ENCODE data around the gene N4BP3.
"Not testable (repeated sequence)": the region's sequence is repeated elsewhere in the genome, so short reads cannot be mapped to it uniquely, and the experiment has no call there.

N4BP3 gene

DNA sequence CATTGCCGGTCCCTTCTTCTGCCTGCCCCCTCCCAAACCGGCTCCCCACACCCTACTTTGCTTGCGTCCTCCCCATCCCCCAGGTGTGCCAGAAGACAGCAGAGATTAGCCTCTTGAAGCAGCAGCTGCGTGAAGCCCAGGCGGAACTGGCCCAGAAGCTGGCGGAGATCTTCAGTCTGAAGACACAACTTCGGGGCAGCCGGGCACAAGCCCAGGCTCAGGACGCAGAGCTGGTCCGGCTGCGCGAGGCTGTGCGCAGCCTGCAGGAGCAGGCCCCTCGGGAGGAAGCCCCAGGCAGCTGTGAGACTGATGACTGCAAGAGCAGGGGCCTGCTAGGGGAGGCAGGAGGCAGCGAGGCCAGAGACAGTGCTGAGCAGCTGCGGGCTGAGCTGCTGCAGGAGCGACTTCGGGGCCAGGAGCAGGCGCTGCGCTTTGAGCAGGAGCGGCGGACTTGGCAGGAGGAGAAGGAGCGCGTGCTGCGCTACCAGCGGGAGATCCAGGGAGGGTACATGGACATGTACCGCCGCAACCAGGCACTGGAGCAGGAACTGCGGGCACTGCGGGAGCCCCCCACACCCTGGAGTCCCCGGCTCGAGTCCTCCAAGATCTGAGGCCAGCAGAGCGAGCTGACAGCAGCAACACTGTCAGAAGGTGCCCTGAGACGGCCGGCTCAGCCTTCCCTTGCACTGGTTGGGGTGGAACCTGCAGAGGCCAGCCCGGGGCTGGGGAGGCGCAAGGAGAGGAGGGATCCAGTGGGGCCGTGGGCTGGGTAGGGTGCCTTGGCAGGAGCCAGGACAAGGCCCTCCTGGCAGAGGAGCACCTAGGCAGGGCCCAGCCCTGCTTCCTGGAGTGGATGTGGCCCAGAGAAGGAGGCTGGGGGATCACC is 8.3 kb downstream of the N4BP3 start:
- no peak for DNase-seq (ENCODE audit: low read depth in 2 of 2)

DNA sequence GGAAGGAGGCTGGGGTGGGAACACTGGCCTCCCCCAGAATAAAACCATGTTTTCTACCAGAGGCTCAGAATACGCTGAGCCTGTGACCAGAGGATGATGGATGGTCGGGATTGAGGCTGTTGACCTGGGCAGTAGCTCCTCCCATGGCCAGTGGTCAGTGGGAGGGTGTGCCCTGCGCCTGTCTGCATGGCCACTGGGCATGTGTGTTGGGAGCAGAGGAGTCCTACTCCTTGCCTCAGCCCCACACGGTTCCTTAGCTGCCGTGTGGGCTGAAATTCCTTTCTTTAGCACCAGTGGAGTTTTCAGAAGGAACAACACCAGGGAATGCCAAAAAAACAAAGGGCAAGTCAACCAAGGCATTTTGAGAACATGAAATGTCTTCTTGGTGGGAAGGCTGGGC is 9.0 kb downstream of the N4BP3 start:
- no peak for DNase-seq (ENCODE audit: low read depth in 2 of 2)

DNA sequence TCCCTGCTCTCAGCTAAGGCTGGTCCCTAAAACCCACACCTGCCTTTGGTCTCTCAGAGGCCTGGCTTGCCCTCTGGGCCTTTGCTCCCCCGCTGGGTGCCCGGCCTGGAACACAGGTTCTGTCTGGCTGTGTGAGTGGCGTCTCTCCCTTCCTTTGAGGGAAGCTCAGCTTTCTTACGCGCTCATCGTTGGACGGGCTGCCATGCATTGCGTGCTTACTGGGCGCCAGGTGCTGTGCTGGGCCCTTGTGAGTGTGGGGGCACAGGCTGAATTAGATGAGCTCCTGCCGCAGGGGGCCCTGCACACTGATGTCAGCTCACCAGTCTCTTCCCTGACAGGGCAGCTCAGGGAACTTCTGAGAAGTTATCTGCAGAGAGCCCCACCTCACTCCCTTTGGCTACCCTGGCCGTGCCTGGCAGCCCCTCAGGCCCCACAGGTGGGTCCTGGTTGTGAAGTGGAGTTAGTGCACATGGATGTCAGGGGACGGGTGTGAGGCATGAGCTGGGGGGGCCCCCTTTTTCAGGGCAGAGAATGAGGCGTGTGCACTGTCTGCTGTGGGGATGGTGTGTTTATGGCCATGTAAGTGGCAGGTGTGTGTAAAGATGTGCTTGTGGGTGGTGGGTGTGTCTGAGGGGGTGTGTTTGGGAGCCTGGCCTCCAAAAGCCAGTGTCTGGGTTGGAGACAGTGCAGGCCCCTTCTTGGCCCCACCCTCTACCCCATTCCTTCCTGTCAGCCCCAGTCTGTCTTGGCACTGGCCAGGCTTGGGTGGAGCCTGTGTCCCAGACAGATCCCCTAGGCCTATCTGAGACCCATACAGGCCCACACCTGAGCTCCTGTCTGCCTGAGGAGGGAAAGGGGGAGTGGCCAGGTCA is 10.0 kb downstream of the N4BP3 start:
- no peak for DNase-seq (ENCODE audit: low read depth in 2 of 2)

DNA sequence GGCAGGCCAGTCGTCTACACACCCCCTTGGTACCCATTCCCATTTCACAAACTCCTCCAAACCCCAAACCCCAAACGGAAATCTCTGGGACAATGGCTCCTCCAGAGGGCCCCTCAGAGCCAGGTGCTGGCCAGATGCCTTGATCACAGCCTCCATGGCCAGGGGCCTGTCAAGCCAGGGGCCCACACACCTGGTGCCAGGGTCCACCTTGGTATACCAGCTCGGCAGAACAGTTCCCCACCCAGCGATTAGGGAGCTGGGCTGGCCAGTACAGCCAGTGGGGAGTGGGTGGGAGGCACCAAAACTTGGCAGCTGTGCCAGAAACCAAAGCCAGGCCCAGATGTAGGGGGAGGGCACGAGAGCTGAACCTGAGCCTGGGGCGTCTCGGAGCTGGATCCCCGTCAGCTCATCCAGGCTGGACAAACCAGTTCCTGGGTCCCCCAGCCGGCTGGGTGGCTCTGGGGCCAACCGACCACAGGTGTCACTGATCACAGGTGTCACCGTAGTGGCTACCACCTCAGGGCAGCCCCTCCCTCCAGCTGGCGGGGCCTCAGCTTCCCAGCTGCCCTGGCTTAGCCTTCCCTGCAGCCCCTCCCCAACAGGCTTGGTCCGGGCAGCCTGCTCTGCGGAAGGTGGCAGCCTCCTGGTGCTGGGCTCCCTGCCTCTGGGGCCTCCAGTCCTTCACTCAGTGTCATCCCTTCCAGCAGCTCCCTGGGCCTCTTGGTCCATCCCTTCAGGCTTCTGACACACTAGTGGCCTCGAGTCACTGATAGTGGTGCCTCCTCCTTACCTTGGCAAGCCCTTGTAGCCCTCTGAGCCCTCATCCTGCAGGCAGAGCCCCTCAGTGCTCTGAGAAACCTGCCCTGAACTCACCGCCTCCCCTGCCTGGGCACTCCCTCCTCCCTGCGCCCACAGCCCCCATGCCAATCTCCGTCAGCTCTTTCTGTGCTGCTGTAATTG is 10.9 kb downstream of the N4BP3 start:
- DNase-seq (ENCODE audit: low read depth in 2 of 2), result no peak

DNA sequence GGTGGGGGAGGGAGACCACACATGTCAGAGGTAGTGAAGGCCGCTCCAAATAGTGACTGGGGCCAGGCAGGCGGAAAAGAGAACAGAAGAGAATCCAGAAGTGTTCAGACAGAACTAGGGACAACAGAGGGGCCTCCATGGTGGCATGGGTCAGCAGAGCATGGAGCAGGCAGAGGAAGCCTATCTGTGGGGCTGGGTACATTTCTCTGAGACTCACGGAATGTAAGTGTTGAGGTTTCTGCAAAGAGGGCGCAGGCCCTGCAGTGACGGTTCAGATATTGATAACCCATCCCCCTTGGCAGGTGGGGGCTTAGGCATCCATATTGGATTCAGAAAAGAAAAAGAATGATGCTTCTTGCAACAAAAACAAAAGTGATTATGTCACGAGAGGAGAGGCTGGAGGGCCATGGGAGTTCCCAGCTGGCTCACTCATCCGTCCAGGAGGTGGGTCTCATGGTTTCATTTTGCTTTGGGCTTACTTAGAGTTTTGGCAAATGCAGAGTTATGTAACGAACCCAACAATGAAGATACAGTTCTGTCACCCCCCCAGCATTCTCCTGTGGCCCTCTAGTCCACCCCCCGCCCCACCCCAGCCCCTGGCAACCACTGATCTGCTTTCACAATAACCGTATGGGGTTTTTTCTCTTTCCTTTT is 12.0 kb downstream of the N4BP3 start:
- DNase-seq (ENCODE audit: low read depth in 2 of 2), result no peak

DNA sequence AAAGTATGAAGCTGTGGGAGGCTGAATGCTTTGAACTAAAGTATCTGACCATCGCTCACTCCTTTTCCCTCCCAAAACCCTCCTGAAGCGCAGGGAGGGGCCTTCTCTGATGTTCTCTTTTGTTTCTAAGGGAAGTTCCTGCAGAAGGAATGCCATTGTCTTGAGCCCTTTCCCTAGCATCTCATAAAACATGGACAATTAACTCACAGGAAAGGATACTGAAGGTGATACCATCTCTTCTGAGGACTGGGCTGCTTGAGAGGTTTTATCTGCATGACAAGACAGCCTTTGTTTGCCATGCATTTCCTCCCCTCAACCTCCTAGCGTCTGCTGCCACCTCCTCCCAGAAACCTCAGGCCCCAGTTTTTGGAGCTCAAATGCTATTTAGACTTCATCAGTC is 13.2 kb downstream of the N4BP3 start:
- DNase-seq (ENCODE audit: low read depth in 2 of 2), result no peak

DNA sequence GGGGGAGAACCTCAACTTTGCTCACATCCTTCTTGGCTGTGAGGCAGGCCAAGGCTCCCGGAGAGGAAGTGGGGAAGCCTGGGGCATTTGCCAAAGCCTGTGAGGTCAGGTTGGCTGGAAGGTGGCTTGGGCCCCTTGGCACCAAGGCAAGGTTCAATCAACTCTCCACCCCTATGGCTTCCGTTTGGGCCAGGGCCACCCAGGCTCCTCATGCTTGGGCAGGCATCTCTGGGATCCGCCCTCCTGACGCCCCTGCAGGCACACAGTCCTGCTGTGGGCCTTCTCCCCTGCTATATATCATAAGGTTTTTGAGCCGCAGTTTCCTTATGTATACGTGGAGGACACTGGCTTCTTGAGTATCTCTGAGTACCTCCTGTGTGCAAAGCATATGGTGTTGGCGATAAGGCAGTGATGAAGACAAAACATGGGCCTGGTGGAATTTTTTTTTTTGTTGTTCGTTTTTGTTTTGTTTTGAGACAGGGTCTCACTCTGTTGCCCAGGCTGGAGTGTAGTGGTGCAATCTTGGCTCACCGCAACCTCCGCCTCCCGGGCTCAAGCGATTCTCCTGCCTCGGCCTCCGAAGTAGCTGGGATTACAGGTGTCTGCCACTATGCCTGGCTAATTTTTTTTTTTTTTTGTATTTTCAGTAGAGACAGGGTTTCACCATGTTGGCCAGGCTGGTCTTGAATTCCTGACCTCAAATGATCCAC is 14.1 kb downstream of the N4BP3 start:
- not testable (repeated sequence) for DNase-seq (ENCODE audit: low read depth in 2 of 2)

DNA sequence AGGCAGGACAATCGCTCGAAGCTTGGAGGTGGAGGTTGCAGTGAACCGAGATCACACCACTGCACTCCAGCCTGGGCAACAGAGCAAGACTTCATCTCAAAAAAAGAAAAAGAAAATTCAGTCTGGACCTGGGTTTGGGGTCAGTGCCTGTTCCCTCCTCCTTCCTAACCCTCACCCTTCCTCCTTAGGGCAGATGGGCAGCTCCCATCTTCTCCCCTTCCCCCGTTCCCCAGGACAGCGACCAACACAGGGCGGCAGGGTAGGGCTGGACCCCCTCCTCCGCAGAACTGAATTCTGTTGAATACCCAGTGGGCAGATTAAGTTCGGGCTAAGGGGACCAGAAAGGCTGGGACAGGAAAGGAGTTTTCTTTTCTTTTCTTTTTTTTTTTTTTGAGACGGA is 16.0 kb downstream of the N4BP3 start:
- no peak for DNase-seq (ENCODE audit: low read depth in 2 of 2)

DNA sequence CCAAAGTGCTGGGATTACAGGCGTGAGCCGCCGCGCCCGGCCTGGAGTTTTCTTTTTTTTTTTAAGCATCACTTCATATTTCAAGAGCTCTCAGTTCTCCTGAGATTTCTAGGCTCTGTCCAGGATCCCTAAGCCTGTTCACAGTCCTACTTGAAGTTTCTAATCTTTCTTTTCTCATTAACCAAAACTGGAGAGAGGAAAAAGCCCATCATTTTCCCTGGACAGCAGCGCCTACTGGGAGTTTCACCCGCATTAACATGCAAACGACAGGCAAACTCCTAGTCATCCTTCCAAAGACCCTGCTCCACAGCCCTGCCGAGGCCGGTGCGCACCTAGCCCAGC is 16.9 kb downstream of the N4BP3 start:
- DNase-seq (ENCODE audit: low read depth in 2 of 2), result not testable (repeated sequence)

DNA sequence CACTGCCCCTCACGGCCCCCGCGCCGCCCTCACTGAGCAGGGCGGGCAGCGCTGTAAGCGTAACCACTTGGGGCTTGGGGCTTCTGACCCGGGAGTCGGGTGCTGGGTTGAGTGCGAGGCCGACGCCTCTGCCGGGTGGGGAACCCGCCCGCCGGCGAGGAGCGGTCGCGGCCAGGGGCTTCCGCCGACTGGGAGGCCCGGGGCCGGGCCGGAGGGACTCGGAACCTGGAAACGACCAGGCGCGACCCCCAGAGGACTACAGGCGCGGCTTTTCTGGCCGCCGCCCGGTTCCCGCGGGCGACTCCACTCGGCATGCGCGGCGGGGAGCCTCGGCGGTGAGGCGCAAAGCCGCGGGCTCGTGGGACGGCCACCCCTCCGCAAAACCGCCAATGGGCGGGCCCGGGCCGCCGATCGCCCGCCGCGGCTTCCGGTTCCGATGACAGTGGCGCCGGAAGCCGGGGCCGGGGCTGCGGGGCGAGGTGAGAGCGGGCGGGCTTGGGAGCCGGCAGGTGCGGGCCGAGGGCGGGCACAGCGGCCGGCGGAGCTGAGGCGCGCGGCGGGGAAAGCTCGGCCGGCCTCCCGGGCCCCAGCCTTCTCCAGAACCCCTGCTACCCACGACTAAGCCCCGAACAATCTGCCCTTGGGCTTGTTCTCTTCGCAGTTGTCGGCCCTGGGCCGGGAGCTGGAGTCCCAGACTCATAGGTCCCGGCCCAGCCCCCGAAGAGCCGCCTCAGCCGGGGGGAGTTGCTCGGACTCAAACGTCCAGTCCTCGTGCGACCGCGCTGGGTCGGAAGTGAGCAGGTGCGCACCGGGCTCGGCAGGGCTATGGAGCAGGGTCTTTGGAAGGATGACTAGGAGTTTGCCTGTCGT is 17.5 kb downstream of the N4BP3 start, which contains the start of gene RMND5B:
Gene RMND5B (plus strand): TSS at position 439 of the 870 bp plus-strand sequence. CDS start 7,106 bp downstream, outside the sequence.
- peak; percentile 67 to 75 for DNase-seq (ENCODE audit: low read depth in 2 of 2)

DNA sequence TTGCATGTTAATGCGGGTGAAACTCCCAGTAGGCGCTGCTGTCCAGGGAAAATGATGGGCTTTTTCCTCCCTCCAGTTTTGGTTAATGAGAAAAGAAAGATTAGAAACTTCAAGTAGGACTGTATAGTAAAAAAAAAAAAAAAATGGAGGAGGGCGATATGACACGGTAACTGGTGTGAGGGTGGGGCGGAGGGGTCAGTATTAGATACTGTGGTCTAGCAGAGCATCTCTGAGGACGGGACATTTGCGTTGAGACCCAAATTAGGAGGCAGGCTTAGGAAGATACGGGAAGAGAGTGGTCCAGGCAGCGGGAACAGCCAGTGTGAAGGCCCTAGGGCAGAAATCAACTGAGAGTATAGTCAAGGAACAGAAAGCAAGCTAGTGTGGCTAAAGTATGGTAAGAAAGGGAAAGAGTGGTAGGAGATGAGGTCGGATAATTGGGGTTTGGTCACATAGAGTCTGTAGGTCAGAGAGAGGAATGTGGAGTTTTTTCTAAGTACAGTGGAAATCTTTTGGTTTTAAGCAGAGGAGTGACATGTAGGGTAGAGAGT is 18.2 kb downstream of the N4BP3 start:
- no peak for DNase-seq (ENCODE audit: low read depth in 2 of 2)

DNA sequence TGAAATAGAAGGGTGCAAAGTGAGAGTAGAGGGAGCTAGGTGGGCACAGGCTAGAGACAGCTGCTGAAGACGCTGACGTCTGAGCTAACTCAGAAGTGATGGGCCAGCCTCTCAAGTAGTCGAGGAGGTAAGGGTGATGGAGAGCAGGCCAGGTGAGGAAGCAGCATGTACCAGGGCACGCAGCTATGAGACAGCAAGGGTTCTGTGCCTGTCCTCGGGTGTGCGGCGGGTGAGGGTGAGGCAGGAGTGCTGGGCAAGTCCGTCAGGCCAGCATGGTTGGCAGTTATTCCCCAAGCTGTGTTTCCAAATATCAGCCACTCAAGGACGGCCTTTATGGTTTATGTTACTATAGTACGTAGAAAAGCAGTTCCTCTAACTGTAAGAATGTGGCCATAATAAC is 23.7 kb downstream of the N4BP3 start:
- no peak for DNase-seq (ENCODE audit: low read depth in 2 of 2)

DNA sequence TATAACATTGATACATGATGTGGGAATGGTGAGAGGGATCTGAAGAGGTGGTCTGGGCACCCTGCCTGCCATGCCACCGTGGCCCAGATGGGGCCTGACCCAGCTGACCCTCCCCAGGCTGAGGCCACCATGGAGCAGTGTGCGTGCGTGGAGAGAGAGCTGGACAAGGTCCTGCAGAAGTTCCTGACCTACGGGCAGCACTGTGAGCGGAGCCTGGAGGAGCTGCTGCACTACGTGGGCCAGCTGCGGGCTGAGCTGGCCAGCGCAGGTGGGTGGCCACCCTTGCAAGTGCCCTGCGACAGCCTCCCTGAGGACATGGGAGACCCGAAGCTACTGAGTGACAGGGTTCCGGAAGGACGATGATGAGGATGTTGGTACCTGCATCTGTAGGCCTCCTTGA is 24.7 kb downstream of the N4BP3 start:
- DNase-seq (ENCODE audit: low read depth in 2 of 2), result no peak

DNA sequence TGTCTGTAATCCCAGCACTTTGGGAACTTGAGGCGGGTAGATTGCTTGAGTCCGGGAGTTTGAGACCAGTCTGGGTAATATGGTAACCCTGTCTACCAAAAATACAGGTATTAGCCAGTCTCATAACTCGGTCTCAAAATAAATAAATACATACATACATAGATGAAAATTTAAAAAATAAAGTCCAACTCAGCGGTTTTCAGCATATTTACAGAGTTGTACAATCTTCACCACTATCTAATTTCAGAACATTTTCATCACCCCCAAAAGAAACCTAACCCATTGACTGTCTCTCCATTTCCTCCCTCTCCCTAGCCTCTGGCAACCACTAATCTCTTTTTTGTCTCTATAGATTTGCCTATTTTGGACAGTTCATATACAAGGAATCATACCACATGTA is 28.2 kb downstream of the N4BP3 start:
- no peak for DNase-seq (ENCODE audit: low read depth in 2 of 2)

DNA sequence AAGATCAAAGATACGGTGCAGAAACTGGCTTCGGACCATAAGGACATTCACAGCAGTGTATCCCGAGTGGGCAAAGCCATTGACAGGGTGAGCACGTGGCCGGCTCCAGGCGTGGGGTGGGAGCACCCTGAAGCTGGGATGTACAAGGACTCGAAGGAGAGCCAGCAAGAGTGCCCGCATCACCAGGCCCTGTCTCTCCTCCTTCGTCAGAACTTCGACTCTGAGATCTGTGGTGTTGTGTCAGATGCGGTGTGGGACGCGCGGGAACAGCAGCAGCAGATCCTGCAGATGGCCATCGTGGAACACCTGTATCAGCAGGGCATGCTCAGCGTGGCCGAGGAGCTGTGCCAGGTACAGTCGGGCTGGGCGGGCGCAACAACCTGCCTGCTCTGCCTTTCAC is 29.3 kb downstream of the N4BP3 start:
- DNase-seq (ENCODE audit: low read depth in 2 of 2), result no peak

DNA sequence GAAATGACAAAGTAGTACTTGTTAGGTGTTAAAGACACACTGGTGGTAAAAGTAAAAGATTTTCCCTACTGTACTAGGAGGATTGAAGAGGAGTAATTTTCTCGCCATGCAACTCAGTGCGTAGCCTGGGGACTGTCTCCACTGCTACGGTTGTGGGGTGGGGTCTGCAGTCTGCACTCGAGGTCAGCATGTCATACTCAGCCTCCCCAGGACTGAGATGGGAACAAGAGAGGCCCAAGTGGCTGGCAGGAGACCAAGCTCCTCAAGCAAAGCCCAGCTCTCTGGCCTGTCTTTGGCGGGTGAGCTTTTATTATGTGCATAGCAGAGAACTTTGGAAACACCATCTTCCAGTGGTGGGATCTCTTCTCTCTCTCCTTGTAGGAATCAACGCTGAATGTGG is 29.9 kb downstream of the N4BP3 start:
- no peak for DNase-seq (ENCODE audit: low read depth in 2 of 2)

DNA sequence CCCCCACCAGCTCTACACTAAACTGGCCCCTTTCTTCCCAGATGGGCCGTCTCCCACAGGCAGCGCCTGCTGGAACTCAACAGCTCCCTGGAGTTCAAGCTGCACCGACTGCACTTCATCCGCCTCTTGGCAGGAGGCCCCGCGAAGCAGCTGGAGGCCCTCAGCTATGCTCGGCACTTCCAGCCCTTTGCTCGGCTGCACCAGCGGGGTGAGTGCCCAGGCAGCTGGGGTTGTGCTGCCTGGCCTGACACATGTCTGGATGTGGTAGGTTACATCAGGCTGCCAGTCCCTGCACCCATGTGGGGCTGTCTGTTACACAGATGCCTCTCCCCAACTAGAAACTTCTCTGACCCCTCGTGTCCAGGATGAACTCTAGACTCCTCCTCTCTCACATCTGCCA is 30.6 kb downstream of the N4BP3 start:
- no peak for DNase-seq (ENCODE audit: low read depth in 2 of 2)

DNA sequence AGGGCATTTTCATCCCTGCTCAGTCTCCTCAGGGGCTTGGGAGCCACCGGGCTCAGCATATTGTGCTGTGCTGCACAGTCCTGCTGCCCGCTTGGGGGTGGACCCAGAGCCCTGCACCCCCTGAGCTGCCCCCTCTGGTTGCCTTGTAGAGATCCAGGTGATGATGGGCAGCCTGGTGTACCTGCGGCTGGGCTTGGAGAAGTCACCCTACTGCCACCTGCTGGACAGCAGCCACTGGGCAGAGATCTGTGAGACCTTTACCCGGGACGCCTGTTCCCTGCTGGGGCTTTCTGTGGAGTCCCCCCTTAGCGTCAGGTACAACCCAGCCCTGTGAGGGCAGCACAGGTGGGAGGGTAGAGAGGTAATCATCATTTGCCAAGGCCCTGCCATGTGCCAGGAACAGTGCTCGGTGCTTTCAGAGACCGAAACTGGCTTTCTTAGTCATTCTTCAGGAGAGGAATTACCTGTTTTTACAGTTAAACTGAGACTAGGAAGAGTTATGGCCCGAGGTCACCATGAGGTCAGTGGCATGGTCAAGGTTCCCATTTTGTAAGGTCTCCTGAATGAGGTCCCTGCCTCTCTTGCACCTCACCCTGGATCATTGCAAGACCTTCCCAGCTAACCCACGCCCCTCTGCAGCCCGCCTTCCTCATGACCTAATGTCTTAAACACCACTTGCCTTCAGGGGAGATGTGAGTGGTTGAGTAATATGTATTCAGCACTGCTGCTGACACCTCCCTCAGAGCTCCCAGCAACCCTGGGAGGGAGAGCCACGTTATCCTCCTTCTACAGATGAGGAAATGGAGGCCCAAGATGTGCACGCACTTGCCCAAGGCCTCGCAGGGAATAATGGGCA is 32.9 kb downstream of the N4BP3 start:
- DNase-seq (ENCODE audit: low read depth in 2 of 2), result peak; percentile 59
